Measurements from ENCODE around the gene GABRD.

The GABRD gene

DNA sequence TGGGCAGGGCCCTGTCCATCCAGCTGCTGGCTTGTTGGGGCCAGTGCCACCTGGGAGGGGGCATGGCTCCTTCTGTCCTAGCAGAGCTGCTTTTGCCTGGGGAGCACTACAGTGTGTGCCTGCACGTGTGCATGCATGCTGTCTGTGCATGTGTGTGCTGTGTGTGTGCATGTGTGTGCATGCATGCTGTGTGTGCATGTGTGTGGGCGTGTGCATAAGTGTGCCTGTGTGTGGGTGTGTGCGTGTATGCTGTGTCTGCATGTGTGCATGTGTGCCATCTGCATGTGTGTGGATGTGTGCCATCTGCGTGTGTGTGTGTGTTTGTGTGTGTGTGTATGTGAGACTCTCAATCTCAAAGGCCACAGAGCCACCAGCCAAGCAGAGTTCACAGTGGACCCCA, 22.7 kb downstream of the GABRD start:
- no peak for TF ChIP-seq CTCF (IDR thresholded peaks at IDR 0.05; ENCODE audit: low read depth, low read length)
- peaks cover 4% of the 10 kb centered on the region for H3K9me3 ChIP-seq (ENCODE audit: severe bottlenecking)
- no peaks in the 10 kb centered on the region for H3K36me3 ChIP-seq
- H3K4me3 ChIP-seq (ENCODE audit: low read depth, low read length) = no peak overlapping the region
- DNase-seq = no peak
- no peaks in the 10 kb centered on the region for H3K27me3 ChIP-seq (ENCODE audit: insufficient read depth, low read depth, severe bottlenecking)
- H3K27ac ChIP-seq = no peak overlapping the region

DNA sequence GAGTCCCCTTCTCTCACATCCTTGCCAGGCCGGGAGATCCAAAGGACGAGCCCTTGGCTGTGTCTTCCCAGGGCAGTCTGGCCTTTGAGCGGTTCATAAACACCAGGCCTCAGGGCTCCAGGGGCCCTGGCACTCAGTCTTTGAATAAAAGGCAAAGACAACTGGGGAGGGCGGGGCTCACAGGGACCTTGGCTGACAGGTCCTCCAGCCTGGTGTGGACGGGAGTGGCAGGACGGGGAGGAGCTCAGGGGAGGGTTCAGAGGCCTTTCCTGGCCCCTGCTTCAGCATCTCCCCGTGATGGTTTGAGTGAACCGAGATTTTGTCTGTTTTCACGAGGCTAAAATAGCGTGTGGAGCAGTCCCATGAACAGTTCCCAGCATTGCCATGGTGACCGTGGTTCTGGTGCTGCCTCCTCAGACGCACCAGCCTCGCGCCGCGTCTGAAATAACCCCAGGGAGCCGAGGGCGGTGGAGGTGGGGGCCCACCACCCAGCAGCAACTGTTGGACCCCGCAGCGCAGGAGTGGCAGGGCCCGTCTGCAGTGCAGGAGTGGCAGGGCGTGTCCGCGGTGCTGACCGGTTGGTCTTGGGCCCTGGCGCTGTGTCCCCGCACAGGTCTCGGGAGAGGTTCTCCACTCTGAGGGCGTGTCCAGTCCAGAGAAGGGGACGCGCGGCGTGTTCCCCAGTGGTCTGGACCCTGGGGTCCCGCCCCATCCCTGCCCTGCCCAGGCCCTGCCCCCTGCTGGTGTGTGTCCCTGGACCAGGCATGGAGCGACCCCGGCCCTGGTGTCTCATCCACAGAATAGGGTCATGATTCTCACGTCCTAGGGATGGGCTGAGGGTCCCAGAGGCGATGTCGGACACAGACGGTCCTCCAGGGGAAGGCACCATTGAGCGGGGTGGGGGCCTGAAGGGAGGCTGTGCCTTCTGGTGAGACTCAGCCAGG, 24.0 kb downstream of the GABRD start:
- peaks cover 4% of the 10 kb centered on the region for H3K9me3 ChIP-seq (ENCODE audit: severe bottlenecking)
- no peak for DNase-seq
- no peaks in the 10 kb centered on the region for H3K27me3 ChIP-seq (ENCODE audit: insufficient read depth, low read depth, severe bottlenecking)
- peak; percentile 6; the same call in 1 of the 2 replicates for TF ChIP-seq CTCF (IDR thresholded peaks at IDR 0.05; ENCODE audit: low read depth, low read length)
- H3K27ac ChIP-seq = no peak overlapping the region
- H3K36me3 ChIP-seq = no peaks in the 10 kb centered on the region
- H3K4me3 ChIP-seq (ENCODE audit: low read depth, low read length) = no peak overlapping the region

- Histone ChIP-seq H3K36me3 (no peaks in the 10 kb centered on the region), H3K27me3 (ENCODE audit: insufficient read depth, low read depth, severe bottlenecking) (no peaks in the 10 kb centered on the region), H3K9me3 (ENCODE audit: severe bottlenecking) (peaks cover 4% of the 10 kb centered on the region), H3K27ac (no peak overlapping the region), H3K4me3 (ENCODE audit: low read depth, low read length) (no peak overlapping the region)
- no peak for DNase-seq
- TF ChIP-seq CTCF (IDR thresholded peaks at IDR 0.05; ENCODE audit: low read depth, low read length) = no peak
Measured at GRCh38 chr1:2043886-2044285, 24.7 kb downstream of the GABRD start.

- DNase-seq = peak; percentile 65
- H3K27me3 ChIP-seq (ENCODE audit: insufficient read depth, low read depth, severe bottlenecking) = no peaks in the 10 kb centered on the region
- TF ChIP-seq CTCF (IDR thresholded peaks at IDR 0.05; ENCODE audit: low read depth, low read length) = peak; percentile 78
- peak overlapping the region; percentile 26 for H3K4me3 ChIP-seq (ENCODE audit: low read depth, low read length)
- no peak overlapping the region for H3K27ac ChIP-seq
- peaks cover 4% of the 10 kb centered on the region for H3K9me3 ChIP-seq (ENCODE audit: severe bottlenecking)
- H3K36me3 ChIP-seq = no peaks in the 10 kb centered on the region
Measured at GRCh38 chr1:2044510-2045319, 25.6 kb downstream of the GABRD start.

DNA sequence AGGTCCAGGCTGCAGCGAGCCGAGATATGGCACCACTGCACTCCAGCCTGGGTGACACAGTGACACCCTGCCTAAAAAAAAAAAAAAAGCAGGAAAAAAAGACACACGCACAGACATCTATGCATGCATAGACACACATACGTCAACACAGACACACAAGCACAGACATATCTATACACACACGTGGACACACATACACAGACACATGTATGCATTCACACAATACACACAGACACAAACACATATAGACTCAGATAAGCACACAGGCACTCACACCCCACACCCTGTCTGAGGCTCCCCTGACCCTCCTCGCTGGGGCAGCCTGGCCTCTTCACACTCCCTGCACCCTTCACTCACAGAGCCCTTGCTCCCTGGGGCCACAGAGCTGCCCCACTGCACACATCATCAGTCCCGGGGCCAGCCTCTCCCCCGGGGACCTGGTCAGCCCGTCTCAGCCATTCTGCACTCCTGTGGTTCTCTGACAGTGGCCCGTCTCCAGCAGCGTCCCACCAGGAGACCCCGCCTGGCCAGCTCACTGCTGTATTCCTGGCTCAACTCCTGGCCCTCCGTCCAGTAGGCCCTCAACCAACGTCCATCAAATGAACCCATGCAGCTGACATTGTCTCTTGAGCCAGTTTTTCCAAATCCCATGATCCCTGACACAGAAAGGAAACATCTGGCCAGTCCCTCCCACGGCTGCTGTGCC, 26.5 kb downstream of the GABRD start:
- no peak for TF ChIP-seq CTCF (IDR thresholded peaks at IDR 0.05; ENCODE audit: low read depth, low read length)
- H3K4me3 ChIP-seq (ENCODE audit: low read depth, low read length) = no peak overlapping the region
- no peaks in the 10 kb centered on the region for H3K9me3 ChIP-seq (ENCODE audit: severe bottlenecking)
- no peak for DNase-seq
- no peaks in the 10 kb centered on the region for H3K27me3 ChIP-seq (ENCODE audit: insufficient read depth, low read depth, severe bottlenecking)
- H3K27ac ChIP-seq = no peak overlapping the region
- H3K36me3 ChIP-seq = no peaks in the 10 kb centered on the region
